ENCODE data around the gene GSTT2.

The GSTT2 gene

DNA sequence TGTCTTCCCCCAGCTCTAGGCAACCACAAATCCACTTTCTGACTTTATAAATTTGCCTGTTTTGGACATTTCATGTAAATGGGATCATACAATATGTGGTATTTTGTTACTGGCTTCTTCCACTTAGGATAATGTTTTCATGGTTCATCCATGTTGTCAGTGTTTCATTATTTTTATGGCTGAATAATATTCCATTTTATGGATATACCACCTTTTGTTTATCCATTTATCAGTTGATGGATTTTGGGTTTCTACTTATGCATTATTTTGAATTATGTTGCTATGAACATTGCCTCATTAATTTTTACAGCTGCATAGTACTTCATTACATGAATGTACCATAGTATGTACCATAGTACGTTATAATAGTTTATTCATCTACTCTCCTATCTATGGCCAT, 36.2 kb downstream of the GSTT2 start:
- no peak overlapping the region for H3K27ac ChIP-seq
- TF ChIP-seq, protein P1, sequence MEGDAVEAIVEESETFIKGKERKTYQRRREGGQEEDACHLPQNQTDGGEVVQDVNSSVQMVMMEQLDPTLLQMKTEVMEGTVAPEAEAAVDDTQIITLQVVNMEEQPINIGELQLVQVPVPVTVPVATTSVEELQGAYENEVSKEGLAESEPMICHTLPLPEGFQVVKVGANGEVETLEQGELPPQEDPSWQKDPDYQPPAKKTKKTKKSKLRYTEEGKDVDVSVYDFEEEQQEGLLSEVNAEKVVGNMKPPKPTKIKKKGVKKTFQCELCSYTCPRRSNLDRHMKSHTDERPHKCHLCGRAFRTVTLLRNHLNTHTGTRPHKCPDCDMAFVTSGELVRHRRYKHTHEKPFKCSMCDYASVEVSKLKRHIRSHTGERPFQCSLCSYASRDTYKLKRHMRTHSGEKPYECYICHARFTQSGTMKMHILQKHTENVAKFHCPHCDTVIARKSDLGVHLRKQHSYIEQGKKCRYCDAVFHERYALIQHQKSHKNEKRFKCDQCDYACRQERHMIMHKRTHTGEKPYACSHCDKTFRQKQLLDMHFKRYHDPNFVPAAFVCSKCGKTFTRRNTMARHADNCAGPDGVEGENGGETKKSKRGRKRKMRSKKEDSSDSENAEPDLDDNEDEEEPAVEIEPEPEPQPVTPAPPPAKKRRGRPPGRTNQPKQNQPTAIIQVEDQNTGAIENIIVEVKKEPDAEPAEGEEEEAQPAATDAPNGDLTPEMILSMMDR (conservative IDR thresholded peaks at IDR 0.05) = no peak

DNA sequence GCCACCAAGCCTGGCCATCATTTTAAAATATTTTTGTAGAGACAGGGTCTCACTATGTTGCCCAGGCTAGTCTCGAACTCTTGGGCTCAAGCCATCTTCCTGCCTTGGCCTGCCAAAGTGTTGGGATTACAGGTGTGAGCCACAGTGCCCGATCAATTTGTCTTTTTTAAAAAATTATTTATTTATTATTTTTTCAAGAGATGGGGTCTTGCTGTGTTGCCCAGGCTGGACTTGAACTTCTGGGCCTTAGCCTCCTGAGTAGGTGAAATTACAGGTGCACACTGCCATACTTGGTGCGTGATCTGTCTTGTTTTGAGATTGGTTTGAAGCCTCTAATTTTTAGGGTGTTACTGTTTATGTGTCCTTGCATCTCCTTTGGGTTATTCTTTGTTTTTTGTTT, 41.4 kb downstream of the GSTT2 start:
- no peak overlapping the region for H3K27ac ChIP-seq

GRCh38 chr22:24023204-24023789, 43.4 kb downstream of the GSTT2 start:
- TF ChIP-seq, protein P1 (conservative IDR thresholded peaks at IDR 0.05) = no peak
- H3K27ac ChIP-seq = no peak overlapping the region

More for the DNA sequence above, 41.4 kb downstream of the GSTT2 start:
- TF ChIP-seq, protein P1 (conservative IDR thresholded peaks at IDR 0.05) = no peak

DNA sequence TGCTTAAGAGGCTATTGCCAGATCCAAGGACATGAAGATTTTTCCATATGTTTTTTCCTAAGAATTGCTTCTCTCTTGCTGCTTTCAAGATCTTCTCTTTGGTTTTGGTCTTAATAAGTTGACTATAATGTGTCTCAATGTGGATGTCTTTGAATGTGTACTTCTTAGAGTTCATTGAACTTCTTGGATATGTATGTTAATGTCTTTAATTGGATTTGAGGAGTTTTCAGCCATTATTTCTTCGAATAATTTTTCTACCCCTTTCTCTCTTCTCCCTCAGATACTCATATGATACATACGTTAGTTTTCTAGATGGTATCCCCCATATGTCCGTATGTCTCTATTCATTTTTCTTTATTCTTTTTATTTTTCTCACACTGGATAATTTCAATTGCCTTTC, 44.4 kb downstream of the GSTT2 start:
- no peak overlapping the region for H3K27ac ChIP-seq
- TF ChIP-seq, protein P1 (conservative IDR thresholded peaks at IDR 0.05) = no peak

- no peak overlapping the region for H3K27ac ChIP-seq
- TF ChIP-seq, protein P1 (conservative IDR thresholded peaks at IDR 0.05) = no peak
Observed at GRCh38 chr22:24025475-24025874, 45.5 kb downstream of the GSTT2 start.

DNA sequence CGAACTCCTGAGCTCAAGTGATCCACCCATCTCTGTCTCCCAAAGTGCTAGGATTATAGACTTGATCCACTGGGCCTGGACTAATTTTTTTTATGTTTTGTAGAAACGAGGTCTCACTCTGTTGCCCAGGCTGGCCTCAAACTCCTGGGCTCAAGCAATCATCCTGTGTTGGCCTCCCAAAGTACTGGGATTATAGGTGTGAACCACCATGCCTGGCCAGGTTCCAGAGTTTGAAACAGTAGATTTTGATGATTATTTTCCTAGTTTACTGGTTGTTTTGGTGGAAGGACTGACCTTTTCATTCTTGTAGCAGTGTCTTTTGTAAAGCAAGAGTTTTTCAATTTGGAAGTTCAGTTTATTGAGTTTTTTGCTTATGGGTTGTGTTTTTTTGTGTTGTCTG, 46.1 kb downstream of the GSTT2 start:
- TF ChIP-seq, protein P1 (conservative IDR thresholded peaks at IDR 0.05) = no peak
- no peak overlapping the region for H3K27ac ChIP-seq

GRCh38 chr22:24026733-24027132, 46.8 kb downstream of the GSTT2 start:
- no peak overlapping the region for H3K27ac ChIP-seq
- TF ChIP-seq, protein P1 (conservative IDR thresholded peaks at IDR 0.05) = no peak
